Raji (cell line): ENCODE results near the gene TAGLN2.

ENCODE experiments used
- POLR2A ChIP-seq: IDR thresholded peaks from 2 replicates; pipeline ENCODE4 v1.6.1; 2011; ENCODE audit warnings: low read depth, low read length, control low read depth; ENCODE audit not compliant: insufficient read depth

TAGLN2 gene

DNA sequence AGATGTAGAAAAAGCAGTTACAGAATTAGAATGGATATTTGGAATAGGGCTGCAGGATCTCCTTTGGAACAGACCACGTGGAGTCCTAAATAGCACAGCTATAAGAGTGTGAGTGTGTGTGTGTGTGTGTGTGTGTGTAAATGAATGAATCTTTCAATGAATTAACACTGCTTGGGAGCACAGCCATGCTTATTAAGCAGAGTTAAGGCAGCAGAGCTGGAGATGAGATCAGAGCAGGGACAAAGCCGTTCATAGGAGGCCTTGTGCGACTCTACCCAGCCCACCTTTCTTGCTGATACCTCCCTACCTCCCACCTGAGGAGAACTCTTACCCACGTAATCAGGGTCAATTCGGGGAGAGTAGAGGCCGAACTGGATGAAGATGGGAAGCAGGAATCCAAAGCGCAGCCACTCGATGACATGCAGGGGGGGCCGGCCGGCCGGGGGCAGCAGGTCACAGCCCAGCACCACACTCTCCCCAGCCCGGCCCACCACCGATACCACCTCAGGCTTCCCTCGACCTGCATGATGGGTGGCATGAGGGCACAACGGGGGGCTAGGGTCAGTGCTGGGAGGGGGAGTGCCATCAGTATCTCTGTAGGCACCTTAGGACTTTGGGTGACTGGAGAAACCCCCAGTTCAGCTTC, 17.4 kb upstream of the TAGLN2 start:
- TF ChIP-seq POLR2A, result no peak

DNA sequence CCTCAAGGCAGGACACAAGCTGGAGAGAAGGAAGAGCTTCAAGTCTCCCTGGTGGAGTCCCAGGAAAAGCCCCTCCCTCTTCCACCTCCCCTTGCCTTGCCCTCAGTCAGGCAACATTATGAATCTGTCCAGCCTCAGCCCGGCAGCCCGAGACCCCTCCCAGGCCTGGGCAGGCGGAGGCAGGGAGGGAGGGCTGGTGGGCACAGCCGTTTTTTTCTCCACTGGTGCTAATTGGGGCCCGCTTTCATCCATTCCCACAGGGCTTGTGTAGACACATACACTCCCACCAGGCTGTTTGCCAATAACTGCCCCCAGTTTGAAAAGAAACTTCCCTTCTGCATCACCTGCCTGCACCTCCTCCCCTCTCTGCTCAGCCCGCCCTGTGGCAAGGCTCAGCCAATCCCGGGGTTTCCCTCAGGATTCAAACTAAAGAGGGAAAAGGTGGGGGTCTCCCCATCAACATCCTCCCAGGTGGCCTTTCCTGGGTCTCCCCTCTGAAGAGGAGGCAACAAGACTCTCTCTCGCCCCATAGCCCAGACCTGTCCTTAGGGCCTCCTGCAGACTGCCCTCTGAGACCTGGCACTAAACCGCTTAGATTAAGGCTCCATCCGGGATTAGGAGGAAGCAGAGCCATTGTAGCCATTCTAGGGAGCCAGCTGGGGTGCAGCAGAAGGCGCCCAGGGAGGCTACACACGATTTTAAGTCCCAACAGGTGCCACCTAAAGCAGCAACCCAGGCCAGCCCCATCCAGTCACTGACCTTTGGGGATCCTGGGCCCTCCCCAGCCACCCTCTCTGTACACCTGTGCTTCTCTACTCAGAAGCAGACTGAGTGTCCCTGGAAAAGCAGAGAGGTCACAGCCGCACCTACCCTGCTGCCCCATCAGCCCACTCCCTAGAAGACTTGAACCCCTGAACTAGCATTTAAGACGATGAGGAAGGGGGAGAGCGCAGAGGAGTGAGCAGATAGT, 16.6 kb upstream of the TAGLN2 start:
- no peak for TF ChIP-seq POLR2A

DNA sequence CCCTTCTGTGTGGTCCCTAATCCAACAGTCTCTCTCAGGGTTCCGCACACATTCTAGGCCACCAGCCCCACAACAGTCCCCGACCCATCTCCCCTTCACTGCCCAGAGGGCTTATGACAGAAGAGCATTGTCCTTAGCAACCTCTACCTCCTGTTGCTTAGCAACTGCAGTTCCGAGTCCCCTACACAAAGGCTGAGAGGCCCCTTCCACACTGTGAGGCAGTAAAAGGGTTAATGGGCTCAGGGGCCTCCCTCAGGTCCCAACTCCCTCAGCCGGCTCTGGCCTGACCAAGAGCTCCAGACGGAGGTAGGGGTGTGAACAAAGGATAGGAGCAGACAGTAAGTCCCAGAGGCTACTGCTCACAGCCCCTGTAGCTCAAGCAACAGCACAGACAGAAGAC, 15.8 kb upstream of the TAGLN2 start:
- TF ChIP-seq POLR2A, result no peak

DNA sequence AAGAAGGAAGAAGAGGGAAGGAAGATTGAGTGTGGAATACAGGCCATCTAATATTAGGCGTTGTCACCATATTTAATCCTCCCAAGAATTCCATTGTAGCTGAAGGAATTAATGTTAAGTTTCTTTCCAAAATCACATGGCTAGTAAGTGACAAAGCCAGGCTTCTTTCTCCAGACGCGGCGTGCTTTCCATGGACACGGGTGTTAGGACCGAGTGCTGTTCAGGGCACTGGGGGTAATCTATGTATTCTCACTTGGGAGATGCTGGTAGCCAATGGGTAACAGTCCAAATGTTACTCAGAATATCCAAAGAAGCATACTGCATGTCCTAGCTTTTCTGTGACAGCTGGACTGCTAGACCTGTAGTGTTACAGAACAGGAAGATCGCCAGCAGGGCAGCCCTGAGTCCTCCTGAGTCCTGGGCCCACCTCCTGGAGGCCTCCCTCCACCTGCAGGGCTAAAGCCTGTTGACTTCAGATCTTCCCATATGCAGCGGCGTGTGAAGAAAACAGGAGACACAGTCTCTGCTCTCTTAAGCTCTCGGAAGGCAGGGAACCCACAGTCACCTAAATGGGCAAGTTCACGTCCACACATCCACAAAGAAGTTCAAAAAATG, 14.8 kb upstream of the TAGLN2 start:
- no peak for TF ChIP-seq POLR2A

DNA sequence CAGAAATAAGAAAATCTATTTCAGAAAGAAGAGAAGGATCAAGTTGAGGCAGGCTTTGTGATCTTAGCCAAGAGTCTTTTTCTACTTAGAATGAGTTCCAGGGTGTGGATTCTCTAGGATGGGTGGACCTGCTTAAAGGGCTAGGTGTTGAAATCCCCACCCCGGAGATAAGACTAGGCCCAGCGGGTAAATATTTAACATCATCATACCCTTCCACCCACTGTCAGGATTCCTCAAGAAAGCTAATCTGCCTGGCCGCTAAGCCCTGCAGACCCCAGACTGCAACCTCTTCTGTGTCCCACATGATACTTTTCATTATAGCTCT, 14.3 kb upstream of the TAGLN2 start:
- no peak for TF ChIP-seq POLR2A

DNA sequence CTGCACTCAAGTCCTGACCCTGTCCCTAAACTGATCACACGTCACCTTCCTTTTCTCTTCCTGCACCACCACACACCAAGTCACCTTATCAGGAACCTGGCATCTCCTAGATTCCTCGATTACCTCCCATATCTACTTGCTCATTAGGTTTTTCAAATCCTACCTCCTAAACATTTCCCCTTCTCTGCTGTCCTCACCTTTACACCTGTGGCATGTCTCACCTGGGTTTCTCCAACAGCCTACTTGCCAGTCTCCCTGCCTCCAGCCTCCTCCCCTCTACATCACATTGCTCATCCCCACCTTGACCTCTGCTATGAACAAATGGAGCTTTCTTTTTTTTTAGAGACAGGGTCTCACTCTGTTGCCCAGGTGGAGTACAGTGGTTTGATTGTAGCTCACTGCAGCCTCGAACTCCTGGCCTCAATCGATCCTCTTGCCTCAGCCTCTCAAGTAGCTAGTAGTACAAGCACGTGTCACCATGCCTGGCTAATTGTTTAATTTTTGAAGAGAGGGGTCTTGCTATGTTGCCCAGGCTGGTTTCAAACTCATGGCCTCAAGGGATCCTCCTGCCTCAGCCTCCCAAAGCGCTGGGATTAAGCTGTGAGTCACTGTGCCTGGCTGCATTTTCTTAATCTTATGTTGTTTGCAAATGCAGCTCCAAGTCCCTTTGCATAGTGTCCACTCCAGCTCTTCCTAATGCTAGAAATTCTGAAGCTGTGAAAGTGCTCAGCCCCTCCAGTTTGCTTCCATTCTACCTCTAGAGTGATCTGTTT, 13.8 kb upstream of the TAGLN2 start:
- no peak for TF ChIP-seq POLR2A

DNA sequence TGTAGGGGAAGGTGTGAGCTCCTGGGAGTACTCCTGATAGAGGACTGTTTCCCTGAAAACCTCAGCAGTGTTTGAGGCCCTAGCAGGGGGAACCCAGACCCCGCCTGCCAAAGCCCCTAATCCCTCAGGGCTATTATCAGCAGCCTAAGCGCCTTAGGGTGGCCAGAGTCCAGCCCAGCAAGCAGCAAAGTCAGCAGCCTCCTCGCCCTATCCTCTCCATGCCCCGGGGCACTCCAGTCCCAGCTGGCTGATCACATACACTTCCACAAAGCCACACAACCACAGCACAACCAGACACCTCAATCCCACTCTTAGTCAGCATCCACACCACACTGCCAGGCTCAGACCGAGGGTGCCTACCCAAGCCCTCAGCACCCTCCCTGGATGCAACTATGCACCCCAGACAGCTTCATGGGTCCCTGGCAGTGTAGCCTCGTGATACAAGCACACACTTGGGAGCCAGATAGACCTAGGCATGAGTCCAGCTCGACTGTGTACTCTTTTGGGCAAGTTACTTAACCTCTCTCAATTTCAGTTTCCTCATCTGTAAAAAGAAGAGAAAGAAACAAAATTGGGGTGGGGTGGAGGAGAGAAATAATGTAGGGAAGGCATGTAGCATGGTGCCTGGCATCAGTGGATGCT, 13.0 kb upstream of the TAGLN2 start:
- no peak for TF ChIP-seq POLR2A

DNA sequence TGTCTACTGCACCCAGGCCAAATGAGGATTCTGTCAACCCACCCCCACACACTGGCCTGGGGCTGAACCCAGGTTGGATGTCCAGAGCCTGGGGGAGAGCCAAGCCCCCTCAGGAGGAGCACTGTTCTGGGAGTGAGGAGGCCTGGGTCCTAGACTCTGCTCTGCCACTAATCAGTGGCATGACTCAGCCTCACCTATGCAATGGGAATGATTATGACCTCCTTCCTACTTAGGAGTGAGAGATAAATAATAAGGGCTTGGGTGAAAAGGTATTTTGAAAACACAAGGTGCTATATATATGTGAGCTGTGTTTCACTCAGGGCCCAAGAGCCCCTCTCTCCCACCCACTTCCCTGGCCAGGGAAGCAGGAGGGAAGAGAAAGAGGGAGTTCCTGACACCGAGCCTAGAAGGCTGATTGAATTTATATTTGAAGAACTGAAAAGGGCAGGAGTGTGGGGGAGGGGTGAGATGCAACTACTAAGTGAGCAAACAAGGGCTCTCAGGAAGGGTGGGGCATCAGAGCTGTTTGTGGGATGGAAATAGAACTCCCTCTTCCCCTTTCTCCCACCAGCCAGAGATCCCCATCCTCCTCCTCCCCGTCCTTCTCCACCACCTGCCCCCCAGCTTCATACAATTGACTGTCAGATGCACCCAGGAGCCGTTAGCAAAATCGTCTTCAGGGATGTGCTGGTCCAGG, 11.9 kb upstream of the TAGLN2 start:
- no peak for TF ChIP-seq POLR2A

DNA sequence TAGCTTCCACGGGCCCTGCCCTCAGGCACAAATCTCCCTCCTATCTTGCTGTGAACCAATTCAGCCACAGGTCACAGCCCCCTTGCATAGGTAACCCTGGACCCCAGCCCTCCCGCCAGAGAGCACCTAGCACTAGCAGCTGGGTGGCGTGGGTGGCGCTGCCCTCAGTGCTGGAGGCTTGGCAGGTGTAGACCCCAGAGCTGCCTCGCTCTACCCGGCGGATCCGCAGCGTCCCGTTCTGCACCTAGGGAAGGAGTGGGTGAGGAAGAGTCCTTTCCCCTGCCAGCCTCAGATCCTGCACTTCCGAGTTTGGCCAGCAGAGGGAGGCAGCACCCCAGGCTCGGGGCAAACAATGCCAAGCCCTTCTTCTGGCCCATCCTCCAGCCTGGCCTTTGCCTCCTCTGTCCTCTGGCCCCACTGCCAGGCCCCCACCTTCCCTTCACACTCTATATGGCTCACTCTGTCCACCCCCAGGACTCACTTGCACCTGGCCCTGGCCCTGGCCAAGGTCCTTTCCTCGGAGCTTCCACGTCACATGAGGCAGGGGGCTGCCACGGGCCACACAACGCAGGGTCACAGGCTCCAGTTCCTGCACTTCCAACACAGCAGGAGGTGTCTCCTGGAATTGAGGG, 11.1 kb upstream of the TAGLN2 start:
- no peak for TF ChIP-seq POLR2A

DNA sequence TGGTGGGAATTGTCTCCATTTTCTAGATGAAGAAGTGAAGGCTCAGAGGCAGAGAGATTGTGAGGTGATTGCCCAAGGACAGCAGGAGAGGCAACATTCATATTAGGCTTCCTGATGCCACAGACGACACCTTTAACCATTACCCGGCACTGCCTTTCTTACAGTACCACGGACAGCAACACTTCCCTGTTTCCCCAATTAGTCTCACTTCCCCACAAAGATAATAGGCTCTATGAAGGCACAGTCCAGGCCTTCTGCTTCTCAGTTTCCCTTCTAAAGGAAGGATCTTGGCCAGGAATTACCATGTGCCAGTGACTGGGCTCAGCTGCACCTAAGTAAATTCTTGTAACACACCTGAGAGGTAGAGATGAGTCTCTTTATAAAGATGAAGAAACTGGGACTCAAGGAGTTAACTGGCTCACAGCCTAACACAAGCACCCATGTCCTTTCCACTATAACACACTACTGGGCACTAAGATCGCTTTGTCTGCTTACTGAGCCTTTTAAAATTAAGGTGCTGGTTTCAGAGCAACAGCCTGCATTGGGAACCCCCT, 10.5 kb upstream of the TAGLN2 start:
- TF ChIP-seq POLR2A, result no peak

DNA sequence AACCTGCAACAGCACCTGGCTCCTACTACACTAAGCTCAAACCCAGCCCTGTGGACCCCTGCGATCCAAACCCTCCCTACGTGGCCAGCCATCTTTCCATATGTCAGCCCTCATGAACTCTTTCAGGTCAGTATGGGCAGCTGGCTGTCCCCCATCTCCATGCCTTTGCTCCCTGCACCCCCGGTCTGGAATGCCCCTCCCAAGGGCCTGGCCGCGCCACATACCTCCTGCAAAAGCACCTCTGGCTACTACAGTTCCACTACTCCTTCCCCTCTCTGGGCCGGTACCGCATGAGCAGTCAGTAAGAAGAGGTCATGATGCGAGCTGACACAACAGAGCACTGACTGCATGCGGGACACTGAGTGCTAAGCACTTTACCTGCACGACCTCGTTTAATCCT, 10.0 kb upstream of the TAGLN2 start:
- TF ChIP-seq POLR2A, result no peak

DNA sequence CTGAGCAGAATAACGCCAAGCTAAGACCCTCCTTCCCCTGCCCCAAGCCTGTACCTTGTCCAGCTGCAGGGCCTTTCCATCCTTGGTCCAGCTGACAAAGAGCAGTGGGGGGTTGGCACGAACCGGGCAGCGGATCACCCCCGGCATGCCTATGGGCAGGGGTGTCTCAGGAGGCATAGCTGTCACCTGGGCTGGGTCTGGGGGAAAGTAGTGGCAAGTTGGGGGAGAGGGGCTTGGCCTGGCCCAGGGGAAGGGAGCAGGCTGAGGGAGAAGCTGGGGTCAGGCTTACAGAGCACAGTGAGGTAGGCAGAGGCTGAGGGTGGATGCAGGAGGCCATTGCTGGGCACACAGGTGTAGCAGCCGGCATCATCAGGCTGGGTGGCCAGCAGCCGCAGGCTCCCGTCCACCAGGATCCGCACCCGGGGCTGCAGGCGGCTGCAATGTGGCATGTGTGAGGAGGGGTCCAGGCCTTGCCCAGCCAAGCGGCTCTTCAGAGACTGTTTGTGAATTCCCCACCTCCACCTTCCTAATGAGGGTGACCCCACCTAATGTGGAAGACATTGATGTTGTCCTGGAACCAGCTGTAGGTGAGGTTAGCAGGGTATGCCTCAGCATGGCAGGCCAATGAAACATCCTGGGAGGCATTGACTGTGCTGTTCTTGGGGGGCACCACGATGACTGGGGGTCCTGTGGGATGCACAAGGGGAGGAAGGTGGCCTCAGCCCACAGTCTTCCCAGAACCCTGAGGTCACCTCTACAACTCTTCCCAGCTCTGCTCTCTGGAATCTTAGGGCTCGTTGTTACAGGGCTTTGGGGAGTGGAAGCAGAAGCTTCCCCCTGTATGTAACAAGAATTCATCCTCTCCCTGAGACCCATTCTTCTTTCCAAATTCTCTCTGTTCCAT, 9.1 kb upstream of the TAGLN2 start:
- TF ChIP-seq POLR2A, result no peak
